ENCODE data around the gene RNASE13.
A peak's percentile ranks its signal among the peaks of the same experiment; 100 is the strongest.

The RNASE13 gene

GRCh38 chr14:21063479-21063878, 28.9 kb upstream of the RNASE13 start:
- TF ChIP-seq CTCF (IDR thresholded peaks at IDR 0.05): no peak
- Histone ChIP-seq H3K27ac (no peak overlapping the region), H3K4me3 (no peak overlapping the region)
- DNase-seq (ENCODE audit: low spot score): no peak

GRCh38 chr14:21061347-21061668, 26.7 kb upstream of the RNASE13 start:
- no peak for TF ChIP-seq CTCF (IDR thresholded peaks at IDR 0.05)
- Histone ChIP-seq H3K27ac (no peak overlapping the region), H3K4me3 (no peak overlapping the region)
- no peak for DNase-seq (ENCODE audit: low spot score)

GRCh38 chr14:21060614-21061346, 26.2 kb upstream of the RNASE13 start:
- no peak overlapping the region for H3K27ac ChIP-seq
- no peak for DNase-seq (ENCODE audit: low spot score)
- no peak for TF ChIP-seq CTCF (IDR thresholded peaks at IDR 0.05)
- no peak overlapping the region for H3K4me3 ChIP-seq

GRCh38 chr14:21059842-21060613, 25.4 kb upstream of the RNASE13 start:
- TF ChIP-seq CTCF (IDR thresholded peaks at IDR 0.05): no peak
- Histone ChIP-seq H3K27ac (no peak overlapping the region), H3K4me3 (no peak overlapping the region)
- DNase-seq (ENCODE audit: low spot score): peak; percentile 55

- peak; percentile 55 for DNase-seq (ENCODE audit: low spot score)
- TF ChIP-seq CTCF (IDR thresholded peaks at IDR 0.05): no peak
- Histone ChIP-seq H3K27ac (no peak overlapping the region), H3K4me3 (no peak overlapping the region)
Measured at GRCh38 chr14:21058903-21059302, 24.3 kb upstream of the RNASE13 start.

GRCh38 chr14:21057803-21058675, 23.4 kb upstream of the RNASE13 start, which contains the start of gene RNASE8:
Gene RNASE8, plus strand, starts transcription at chr14:21057822. Its CDS starts 71 bp downstream, at chr14:21057893.
- Histone ChIP-seq H3K27ac (no peak within 1 kb of the TSS), H3K4me3 (no peak within 1 kb of the TSS)
- TF ChIP-seq CTCF (IDR thresholded peaks at IDR 0.05): no peak
- DNase-seq (ENCODE audit: low spot score): peak; percentile 33
